SK-N-SH (cell line): ENCODE measurements around the gene IL17REL. TPM values are rescaled to one million over a fixed set of nuclear protein-coding genes. Genes with fewer than 3 reads are reported as not detected.

ENCODE experiments used
- CTCF ChIA-PET: fragments of 300-600, 350-600 bp; formaldehyde crosslinking; extraction: SDS; loops from one replicate; lab custom pipeline; 2021; lab: Yijun Ruan, JAX
- POLR2A ChIA-PET: fragments of 350-600 bp; sonication (Branson Sonifier 250); formaldehyde crosslinking; extraction: SDS; loops from one replicate; lab custom pipeline; 2020; ENCODE audit warnings: antibody characterized with exemption, inconsistent platforms; lab: Yijun Ruan, JAX
- DNase-seq: peaks from one replicate; pipeline ENCODE4 v3.0.0; 2012
- H2AFZ ChIP-seq: fragments of 200-600 bp; sonication (generic); 2 replicates; pipeline ENCODE4 v1.8.1; 2016; ENCODE audit warnings: antibody characterized with exemption, mild to moderate bottlenecking, low read depth
- H3F3A ChIP-seq: fragments of 200-600 bp; sonication (generic); replicated peaks from 2 replicates; pipeline ENCODE3; 2016; ENCODE audit warnings: antibody characterized with exemption, mild to moderate bottlenecking; ENCODE audit not compliant: insufficient read depth
- H3K27ac ChIP-seq, 2 experiments: fragments of 200-500 bp in 1 of 2; fragments of 200-600 bp in 1 of 2; sonication (Bioruptor generic) in 1 of 2; sonication (generic), shearing (Covaris generic) in 1 of 2; 2 replicates each; pipeline versions ENCODE4 v1.5.1 to v1.6.1; 2014 to 2016; ENCODE audit warnings: low read depth in 2 of 2, inconsistent platforms in 1 of 2, low read length in 1 of 2, mild to moderate bottlenecking in 1 of 2, mixed read lengths in 1 of 2
- H3K27me3 ChIP-seq: fragments of 200-600 bp; sonication (generic), shearing (Covaris generic); 2 replicates; pipeline ENCODE4 v1.6.1; 2016; ENCODE audit warnings: mixed run types; ENCODE audit not compliant: insufficient read depth
- H3K36me3 ChIP-seq, 2 experiments: fragments of 200-500 bp in 1 of 2; fragments of 200-600 bp in 1 of 2; sonication (Bioruptor generic) in 1 of 2; sonication (generic) in 1 of 2; replicated peaks in 1 of 2; 2 replicates each; pipeline versions ENCODE3 to v1.5.1; 2014 to 2016; ENCODE audit warnings: low read length in 1 of 2, mild to moderate bottlenecking in 1 of 2; ENCODE audit not compliant: insufficient read depth in 2 of 2, control insufficient read depth in 1 of 2
- H3K4me1 ChIP-seq, 2 experiments: fragments of 200-500 bp in 1 of 2; fragments of 200-600 bp in 1 of 2; sonication (Bioruptor generic) in 1 of 2; sonication (generic), shearing (Covaris generic) in 1 of 2; 2 replicates each; pipeline versions ENCODE4 v1.5.1 to v1.6.1; 2014 to 2016; ENCODE audit warnings: low read depth in 1 of 2, low read length in 1 of 2, mixed run types in 1 of 2; ENCODE audit not compliant: insufficient read depth in 2 of 2, control insufficient read depth in 1 of 2
- H3K4me2 ChIP-seq: fragments of 200-600 bp; sonication (generic), shearing (Covaris generic); 2 replicates; pipeline ENCODE4 v1.6.1; 2017; ENCODE audit warnings: mixed run types
- H3K4me3 ChIP-seq, 2 experiments: fragments of 200-500 bp in 1 of 2; fragments of 200-600 bp in 1 of 2; sonication (Bioruptor generic) in 1 of 2; sonication (generic), shearing (Covaris generic) in 1 of 2; 2 replicates each; pipeline versions ENCODE4 v1.5.1 to v1.8.1; 2014 to 2016; ENCODE audit warnings: low read depth in 2 of 2, inconsistent platforms in 1 of 2, low read length in 1 of 2, mild to moderate bottlenecking in 1 of 2, mixed read lengths in 1 of 2, moderate library complexity in 1 of 2
- H3K79me2 ChIP-seq: fragments of 200-600 bp; sonication (generic); 2 replicates; pipeline ENCODE4 v1.8.1; 2017; ENCODE audit warnings: mild to moderate bottlenecking; ENCODE audit not compliant: insufficient read depth
- H3K9ac ChIP-seq: fragments of 200-600 bp; sonication (generic); 2 replicates; pipeline ENCODE4 v1.6.1; 2017; ENCODE audit warnings: mixed run types
- H3K9me2 ChIP-seq: fragments of 200-600 bp; sonication (generic); 2 replicates; pipeline ENCODE4 v1.6.1; 2017; ENCODE audit warnings: mixed run types
- H3K9me3 ChIP-seq: fragments of 200-600 bp; sonication (generic); 2 replicates; pipeline ENCODE4 v1.6.1; 2017; ENCODE audit warnings: mixed run types, mild to moderate bottlenecking, moderate library complexity
- H4K20me1 ChIP-seq: fragments of 200-600 bp; sonication (generic); 2 replicates; pipeline ENCODE4 v1.6.1; 2017; ENCODE audit warnings: mild to moderate bottlenecking, mixed run types; ENCODE audit not compliant: insufficient read depth
- ELF1 ChIP-seq: IDR thresholded peaks from 2 replicates; pipeline ENCODE4 v1.4.0; 2012
- GABPA ChIP-seq: IDR thresholded peaks from 2 replicates; pipeline ENCODE4 v1.4.0; 2012; ENCODE audit warnings: low read depth, mild to moderate bottlenecking
- MEF2A ChIP-seq: IDR thresholded peaks from 2 replicates; pipeline ENCODE4 v1.4.0; 2012; ENCODE audit warnings: low read depth, borderline replicate concordance
- MXI1 ChIP-seq: IDR thresholded peaks from 2 replicates; pipeline ENCODE4 v1.6.1; 2012; ENCODE audit warnings: mild to moderate bottlenecking, low read depth, low read length, improper control_type of control experiment
- RAD21 ChIP-seq: IDR thresholded peaks from 2 replicates; pipeline ENCODE4 v1.6.1; 2012; ENCODE audit warnings: mild to moderate bottlenecking, low read length
- RCOR1 ChIP-seq: fragments of 150-350 bp; IDR thresholded peaks from 2 replicates; pipeline ENCODE4 v1.6.1; 2017; ENCODE audit warnings: antibody characterized with exemption, low read length
- SIN3A ChIP-seq: IDR thresholded peaks from 2 replicates; pipeline ENCODE4 v1.6.1; 2012; ENCODE audit warnings: low read depth, mild to moderate bottlenecking, low read length, moderate library complexity, borderline replicate concordance
- SMC3 ChIP-seq: IDR thresholded peaks from 2 replicates; pipeline ENCODE4 v1.6.1; 2012; ENCODE audit warnings: low read depth, low read length, improper control_type of control experiment
- TCF12 ChIP-seq: IDR thresholded peaks from 2 replicates; pipeline ENCODE4 v1.4.0; 2012
- USF2 ChIP-seq: fragments of 150-350 bp; IDR thresholded peaks from 2 replicates; pipeline ENCODE4 v1.6.1; 2017; ENCODE audit warnings: antibody characterized with exemption, low read length, low read depth, borderline replicate concordance
- WGBS: methylation state at CpG from one replicate; pipeline ENCODE4 v1.1.6; 2017; ENCODE audit warnings: low lambda C conversion rate; 5-methylcytosine and 5-hydroxymethylcytosine counted together
- polyA plus RNA-seq, 3 experiments: library from polyadenylated mRNA; depleted of rRNA; stranded (reverse); fragments of >200 nt; gene quantifications; 2 replicates each; pipeline ENCODE4 v1.2.3, GENCODE V29; 2012
- TF ChIP-seq, protein P1 (sequence below): IDR thresholded peaks from 2 replicates; pipeline ENCODE4 v1.4.0; 2012; ENCODE audit warnings: low read depth, borderline replicate concordance
- TF ChIP-seq, protein P2 (sequence below): IDR thresholded peaks from 2 replicates; pipeline ENCODE4 v1.6.1; 2012; ENCODE audit warnings: mild to moderate bottlenecking, low read depth, low read length, moderate library complexity

Gene IL17REL
- polyA plus RNA-seq, 1 of the 3 experiments (the other 2 are of a cell fraction): not detected

DNA sequence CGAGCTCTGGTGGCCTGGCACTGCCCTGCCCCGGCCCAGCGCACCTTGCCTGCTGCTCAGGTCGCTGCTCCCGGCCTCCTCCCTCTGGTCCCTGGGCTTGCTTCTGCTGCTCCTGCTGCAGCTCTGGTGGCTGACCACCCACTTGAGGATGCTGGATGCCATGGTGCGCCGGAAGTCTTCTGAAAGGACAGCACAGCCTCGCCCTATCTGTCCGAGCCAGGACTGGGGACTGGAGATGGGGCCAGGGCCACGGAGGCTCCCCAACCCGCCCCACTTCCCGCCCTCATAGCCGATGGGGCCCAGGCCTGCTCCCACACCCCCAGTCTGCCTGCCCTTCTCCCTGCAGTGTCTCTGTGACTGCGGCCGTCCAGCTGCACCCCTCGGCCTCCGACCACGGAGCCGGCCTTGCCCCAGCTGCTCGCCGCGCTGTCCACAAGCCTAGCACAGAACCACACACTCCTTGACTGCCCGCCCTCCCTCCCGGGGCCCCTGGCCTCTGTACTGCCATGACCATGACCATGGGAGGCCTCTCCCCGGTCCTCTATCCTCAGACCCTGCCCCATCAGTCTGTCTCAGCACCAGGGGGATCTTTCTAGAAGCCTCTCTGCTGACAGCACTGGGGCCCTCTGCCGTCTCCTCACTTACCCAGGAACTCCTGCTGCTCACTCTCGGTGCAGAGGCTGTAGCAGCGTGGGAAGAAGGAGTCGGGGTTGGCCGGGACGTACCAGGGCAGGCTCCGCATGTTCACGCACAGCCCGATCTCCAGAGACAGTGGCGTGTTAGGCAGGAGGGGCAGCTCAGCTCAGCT lies 32.9 kb upstream of the IL17REL start:
- Histone ChIP-seq H4K20me1 (no peaks in the 10 kb centered on the region), H3K4me2 (no peak overlapping the region), H3K27ac (no peak overlapping the region), H3K79me2 (no peaks in the 10 kb centered on the region), H3K9me2 (no peaks in the 10 kb centered on the region), H3K4me1 (no peaks in the 10 kb centered on the region), H3K4me3 (no peak overlapping the region), H3K9ac (no peak overlapping the region), H3K36me3 (no peaks in the 10 kb centered on the region), H3K27me3 (peaks cover 12% of the 10 kb centered on the region), H3K9me3 (no peaks in the 10 kb centered on the region), H2AFZ (no peak overlapping the region), H3F3A (no peaks in the 10 kb centered on the region)
- CTCF ChIA-PET: interaction anchor here (0.9 to 1.0 kb wide), 2 partner anchors 11 to 115 kb away, joined by 3 read pairs; no protein-coding TSS in a partner anchor
- 75% methylated on average over 10 of the region's 35 CpGs for WGBS
- peak; percentile 36 for DNase-seq
- POLR2A ChIA-PET: no interaction called here
- TF ChIP-seq MEF2A (no peak), SIN3A (no peak), GABPA (no peak), USF2 (no peak), TCF12 (no peak), MXI1 (no peak), ELF1 (no peak), RAD21 (no peak), SMC3 (no peak), RCOR1 (no peak)
- TF ChIP-seq, protein P1, sequence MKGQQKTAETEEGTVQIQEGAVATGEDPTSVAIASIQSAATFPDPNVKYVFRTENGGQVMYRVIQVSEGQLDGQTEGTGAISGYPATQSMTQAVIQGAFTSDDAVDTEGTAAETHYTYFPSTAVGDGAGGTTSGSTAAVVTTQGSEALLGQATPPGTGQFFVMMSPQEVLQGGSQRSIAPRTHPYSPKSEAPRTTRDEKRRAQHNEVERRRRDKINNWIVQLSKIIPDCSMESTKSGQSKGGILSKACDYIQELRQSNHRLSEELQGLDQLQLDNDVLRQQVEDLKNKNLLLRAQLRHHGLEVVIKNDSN: no peak

DNA sequence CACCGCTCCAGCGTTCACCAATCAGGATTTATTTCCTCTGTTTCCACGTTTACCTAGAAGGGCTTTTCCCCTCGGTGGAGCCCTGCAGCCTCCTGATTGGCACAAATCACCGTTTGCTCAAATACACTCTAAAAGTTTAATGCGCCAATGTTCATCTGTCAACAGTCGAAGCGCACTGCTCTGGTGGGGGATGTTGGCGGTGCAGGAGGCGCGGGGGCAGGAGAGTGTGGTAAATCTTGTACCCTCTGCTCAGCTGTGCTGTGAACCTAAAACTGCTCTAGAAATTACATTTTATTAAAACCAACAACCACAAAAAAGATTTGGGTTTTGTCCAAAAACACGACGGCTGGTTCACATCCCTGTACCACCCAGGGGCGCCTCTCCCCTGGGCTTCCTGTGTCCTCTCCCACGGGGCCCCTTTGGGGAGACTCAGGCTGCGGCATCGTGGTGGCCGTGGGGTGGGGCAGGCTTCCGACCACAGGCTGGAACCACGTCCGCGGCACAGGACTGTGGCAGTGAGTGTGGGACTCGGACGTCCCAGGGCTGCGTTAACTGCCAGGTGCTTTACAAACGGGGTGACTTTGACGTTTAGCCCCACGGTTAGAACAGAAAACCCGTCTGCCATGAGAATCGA lies 32.0 kb upstream of the IL17REL start:
- WGBS: 54% methylated on average over 19 of the region's 30 CpGs
- H3K36me3 ChIP-seq: no peaks in the 10 kb centered on the region
- TF ChIP-seq USF2: no peak
- TF ChIP-seq, protein P2, sequence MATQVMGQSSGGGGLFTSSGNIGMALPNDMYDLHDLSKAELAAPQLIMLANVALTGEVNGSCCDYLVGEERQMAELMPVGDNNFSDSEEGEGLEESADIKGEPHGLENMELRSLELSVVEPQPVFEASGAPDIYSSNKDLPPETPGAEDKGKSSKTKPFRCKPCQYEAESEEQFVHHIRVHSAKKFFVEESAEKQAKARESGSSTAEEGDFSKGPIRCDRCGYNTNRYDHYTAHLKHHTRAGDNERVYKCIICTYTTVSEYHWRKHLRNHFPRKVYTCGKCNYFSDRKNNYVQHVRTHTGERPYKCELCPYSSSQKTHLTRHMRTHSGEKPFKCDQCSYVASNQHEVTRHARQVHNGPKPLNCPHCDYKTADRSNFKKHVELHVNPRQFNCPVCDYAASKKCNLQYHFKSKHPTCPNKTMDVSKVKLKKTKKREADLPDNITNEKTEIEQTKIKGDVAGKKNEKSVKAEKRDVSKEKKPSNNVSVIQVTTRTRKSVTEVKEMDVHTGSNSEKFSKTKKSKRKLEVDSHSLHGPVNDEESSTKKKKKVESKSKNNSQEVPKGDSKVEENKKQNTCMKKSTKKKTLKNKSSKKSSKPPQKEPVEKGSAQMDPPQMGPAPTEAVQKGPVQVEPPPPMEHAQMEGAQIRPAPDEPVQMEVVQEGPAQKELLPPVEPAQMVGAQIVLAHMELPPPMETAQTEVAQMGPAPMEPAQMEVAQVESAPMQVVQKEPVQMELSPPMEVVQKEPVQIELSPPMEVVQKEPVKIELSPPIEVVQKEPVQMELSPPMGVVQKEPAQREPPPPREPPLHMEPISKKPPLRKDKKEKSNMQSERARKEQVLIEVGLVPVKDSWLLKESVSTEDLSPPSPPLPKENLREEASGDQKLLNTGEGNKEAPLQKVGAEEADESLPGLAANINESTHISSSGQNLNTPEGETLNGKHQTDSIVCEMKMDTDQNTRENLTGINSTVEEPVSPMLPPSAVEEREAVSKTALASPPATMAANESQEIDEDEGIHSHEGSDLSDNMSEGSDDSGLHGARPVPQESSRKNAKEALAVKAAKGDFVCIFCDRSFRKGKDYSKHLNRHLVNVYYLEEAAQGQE: no peak
- TF ChIP-seq, all 33 proteins: peak for 0
- Histone ChIP-seq H3K79me2 (no peaks in the 10 kb centered on the region), H3K4me1 (no peaks in the 10 kb centered on the region), H3K4me2 (no peak overlapping the region), H3K27ac (no peak overlapping the region), H4K20me1 (no peaks in the 10 kb centered on the region), H3K9me3 (no peaks in the 10 kb centered on the region), H3F3A (no peaks in the 10 kb centered on the region), H3K27me3 (peaks cover 12% of the 10 kb centered on the region), H3K4me3 (no peak overlapping the region), H3K9ac (no peak overlapping the region), H3K9me2 (no peaks in the 10 kb centered on the region), H2AFZ (no peak overlapping the region)
- DNase-seq: peak; percentile 20
- POLR2A ChIA-PET: no interaction called here
- CTCF ChIA-PET: interaction anchor here (0.9 kb wide), 1 partner anchor 114 kb away, joined by 3 read pairs; no protein-coding TSS in a partner anchor
